ENCODE results near the gene TSSK2.
"Not testable (repeated sequence)": the region's sequence is repeated elsewhere in the genome, so short reads cannot be mapped to it uniquely, and the experiment has no call there.

Gene TSSK2

DNA sequence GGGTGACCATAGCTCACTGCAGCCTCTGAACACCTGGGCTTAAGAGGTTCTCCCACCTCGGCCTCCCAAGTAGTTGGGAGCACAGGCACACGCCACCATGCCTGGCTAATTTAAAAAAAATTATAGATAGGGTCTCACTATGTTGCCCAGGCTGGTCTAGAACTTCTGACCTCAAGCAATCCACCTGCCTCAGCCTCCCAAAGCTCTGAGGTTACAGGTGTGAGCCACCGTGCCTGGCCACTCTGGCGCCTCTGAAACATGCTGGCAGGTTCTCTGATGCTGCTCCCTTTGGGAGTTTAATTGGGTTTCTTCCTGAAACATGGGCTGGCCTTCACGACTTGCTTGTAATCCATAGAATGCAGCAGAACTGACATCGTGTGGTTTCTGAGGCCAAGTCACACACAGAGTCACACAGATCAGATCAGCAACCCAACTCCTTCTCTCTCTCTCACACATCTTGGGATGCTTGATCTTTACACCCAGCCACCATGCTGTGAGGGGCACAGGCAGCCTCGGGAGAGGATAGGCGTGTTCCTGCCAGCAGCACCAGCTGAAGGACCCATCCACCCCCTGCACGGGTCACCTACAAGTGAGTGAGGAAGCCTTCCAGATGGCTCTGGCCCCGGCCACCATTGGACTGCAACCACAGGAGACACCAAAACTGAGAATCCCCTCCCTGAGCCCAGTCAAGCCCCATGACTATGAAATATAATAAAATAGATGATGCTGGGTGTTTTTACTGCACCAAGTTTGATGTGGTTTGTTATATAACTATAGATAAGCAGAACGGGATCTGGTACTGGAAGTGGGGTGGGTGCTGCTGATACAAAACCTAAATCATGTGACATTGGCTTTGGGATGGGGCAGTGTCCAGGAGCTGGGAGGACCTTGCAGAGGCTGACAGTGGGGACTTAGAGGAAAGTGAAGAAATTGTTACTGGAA, 22.1 kb downstream of the TSSK2 start:
- no peaks in the 10 kb centered on the region for H3K9me2 ChIP-seq (ENCODE audit: low read depth, low read length)
- no peaks in the 10 kb centered on the region for H3K36me3 ChIP-seq (ENCODE audit: insufficient read depth, low read length)
- no peaks in the 10 kb centered on the region for H3F3A ChIP-seq (ENCODE audit: insufficient read depth, low read length)
- H3K4me1 ChIP-seq (ENCODE audit: insufficient read depth, low read length, severe bottlenecking) = no peaks in the 10 kb centered on the region
- no peak overlapping the region for H3K27ac ChIP-seq (ENCODE audit: low read depth, low read length, poor library complexity, severe bottlenecking)
- no peak overlapping the region for H3K4me2 ChIP-seq (ENCODE audit: low read length)
- TF ChIP-seq, protein P1, sequence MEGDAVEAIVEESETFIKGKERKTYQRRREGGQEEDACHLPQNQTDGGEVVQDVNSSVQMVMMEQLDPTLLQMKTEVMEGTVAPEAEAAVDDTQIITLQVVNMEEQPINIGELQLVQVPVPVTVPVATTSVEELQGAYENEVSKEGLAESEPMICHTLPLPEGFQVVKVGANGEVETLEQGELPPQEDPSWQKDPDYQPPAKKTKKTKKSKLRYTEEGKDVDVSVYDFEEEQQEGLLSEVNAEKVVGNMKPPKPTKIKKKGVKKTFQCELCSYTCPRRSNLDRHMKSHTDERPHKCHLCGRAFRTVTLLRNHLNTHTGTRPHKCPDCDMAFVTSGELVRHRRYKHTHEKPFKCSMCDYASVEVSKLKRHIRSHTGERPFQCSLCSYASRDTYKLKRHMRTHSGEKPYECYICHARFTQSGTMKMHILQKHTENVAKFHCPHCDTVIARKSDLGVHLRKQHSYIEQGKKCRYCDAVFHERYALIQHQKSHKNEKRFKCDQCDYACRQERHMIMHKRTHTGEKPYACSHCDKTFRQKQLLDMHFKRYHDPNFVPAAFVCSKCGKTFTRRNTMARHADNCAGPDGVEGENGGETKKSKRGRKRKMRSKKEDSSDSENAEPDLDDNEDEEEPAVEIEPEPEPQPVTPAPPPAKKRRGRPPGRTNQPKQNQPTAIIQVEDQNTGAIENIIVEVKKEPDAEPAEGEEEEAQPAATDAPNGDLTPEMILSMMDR (IDR thresholded peaks at IDR 0.05; ENCODE audit: low read length) = no peak
- TF ChIP-seq EZH2 (IDR thresholded peaks at IDR 0.05; ENCODE audit: borderline replicate concordance, low read length) = no peak
- H3K9me3 ChIP-seq (ENCODE audit: low read length) = no peaks in the 10 kb centered on the region
- H3K4me3 ChIP-seq (ENCODE audit: low read depth, low read length, poor library complexity, severe bottlenecking) = no peak overlapping the region
- H3K27me3 ChIP-seq (ENCODE audit: insufficient read depth, low read length) = no peaks in the 10 kb centered on the region; the same call in 1 of the 2 replicates
- H4K20me1 ChIP-seq (ENCODE audit: insufficient read depth, low read length) = no peaks in the 10 kb centered on the region
- no peaks in the 10 kb centered on the region for H3K79me2 ChIP-seq (ENCODE audit: insufficient read depth, low read length)
- no peak overlapping the region for H3K9ac ChIP-seq (ENCODE audit: low read length)
- no peak overlapping the region for H2AFZ ChIP-seq (ENCODE audit: low read length)

DNA sequence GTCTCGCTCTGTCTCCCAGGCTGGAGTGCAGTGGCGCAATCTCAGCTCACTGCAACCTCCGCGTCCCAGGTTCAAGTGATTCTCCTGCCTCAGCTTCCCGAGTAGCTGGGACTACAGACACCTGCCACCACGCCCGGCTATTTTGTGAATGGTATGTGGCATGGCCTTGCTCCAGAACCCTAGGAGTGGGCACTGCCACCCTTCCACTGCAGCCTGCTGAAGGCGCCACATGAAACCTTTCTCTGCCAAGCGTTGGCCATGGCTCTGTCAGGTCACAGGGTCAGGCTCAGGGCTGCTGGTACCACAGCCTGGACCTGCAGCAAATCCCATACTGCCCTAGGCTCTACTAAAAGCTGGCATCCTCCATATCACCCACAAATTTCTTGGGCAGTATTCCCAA, 25.0 kb downstream of the TSSK2 start:
- H3F3A ChIP-seq (ENCODE audit: insufficient read depth, low read length); H3K27me3 ChIP-seq (ENCODE audit: insufficient read depth, low read length); H3K27ac ChIP-seq (ENCODE audit: low read depth, low read length, poor library complexity, severe bottlenecking): not testable (repeated sequence)

DNA sequence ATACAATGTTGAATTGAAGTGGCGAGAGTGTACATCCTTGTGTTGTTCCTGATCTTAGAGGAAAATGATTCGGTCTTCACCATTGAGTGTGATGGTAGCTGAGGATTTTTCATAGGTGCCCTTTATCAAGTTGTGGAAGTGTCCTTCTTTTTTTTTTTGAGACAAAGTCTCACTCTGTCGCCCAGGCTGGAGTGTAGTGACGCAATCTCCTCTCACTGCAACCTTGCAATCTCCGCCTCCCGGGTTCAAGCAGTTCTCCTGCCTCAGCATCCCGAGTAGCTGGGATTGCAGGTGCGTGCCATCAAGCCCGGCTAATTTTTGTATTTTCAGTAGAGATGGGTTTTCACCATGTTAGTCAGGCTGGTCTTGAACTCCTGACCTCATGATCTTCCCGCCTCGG, 27.5 kb downstream of the TSSK2 start:
- H4K20me1 ChIP-seq (ENCODE audit: insufficient read depth, low read length); H3K9me2 ChIP-seq (ENCODE audit: low read depth, low read length); H3K4me2 ChIP-seq (ENCODE audit: low read length); H2AFZ ChIP-seq (ENCODE audit: low read length); H3F3A ChIP-seq (ENCODE audit: insufficient read depth, low read length); H3K9ac ChIP-seq (ENCODE audit: low read length); H3K36me3 ChIP-seq (ENCODE audit: insufficient read depth, low read length); H3K79me2 ChIP-seq (ENCODE audit: insufficient read depth, low read length); H3K27me3 ChIP-seq (ENCODE audit: insufficient read depth, low read length); H3K27ac ChIP-seq (ENCODE audit: low read depth, low read length, poor library complexity, severe bottlenecking); H3K4me1 ChIP-seq (ENCODE audit: insufficient read depth, low read length, severe bottlenecking); H3K4me3 ChIP-seq (ENCODE audit: low read depth, low read length, poor library complexity, severe bottlenecking); H3K9me3 ChIP-seq (ENCODE audit: low read length): not testable (repeated sequence)

More for the DNA sequence above, 25.0 kb downstream of the TSSK2 start:
- not testable (repeated sequence) for H2AFZ ChIP-seq (ENCODE audit: low read length); H3K36me3 ChIP-seq (ENCODE audit: insufficient read depth, low read length); H4K20me1 ChIP-seq (ENCODE audit: insufficient read depth, low read length); H3K9ac ChIP-seq (ENCODE audit: low read length); H3K9me3 ChIP-seq (ENCODE audit: low read length); H3K4me1 ChIP-seq (ENCODE audit: insufficient read depth, low read length, severe bottlenecking); H3K4me3 ChIP-seq (ENCODE audit: low read depth, low read length, poor library complexity, severe bottlenecking); H3K4me2 ChIP-seq (ENCODE audit: low read length); H3K79me2 ChIP-seq (ENCODE audit: insufficient read depth, low read length); H3K9me2 ChIP-seq (ENCODE audit: low read depth, low read length)

DNA sequence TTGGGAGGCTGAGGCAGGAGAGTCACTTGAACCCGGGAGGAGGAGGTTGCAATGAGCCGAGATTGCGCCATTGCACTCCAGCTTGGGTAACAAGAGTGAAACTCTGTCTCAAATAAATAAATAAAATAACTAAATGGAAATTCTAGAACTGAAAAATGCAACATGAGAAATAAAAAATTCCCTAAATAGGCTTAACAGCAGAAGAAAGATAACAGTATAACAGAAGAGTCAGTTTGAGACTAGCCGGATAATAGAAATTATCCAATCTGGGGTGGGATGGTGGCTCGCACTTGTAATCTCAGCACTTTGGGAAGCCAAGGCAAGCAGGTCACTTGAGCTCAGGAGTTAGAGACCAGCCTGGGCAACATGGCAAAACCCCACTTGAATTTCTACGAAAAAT, 33.3 kb downstream of the TSSK2 start:
- TF ChIP-seq, protein P1 (IDR thresholded peaks at IDR 0.05; ENCODE audit: low read length) = no peak
- no peak for TF ChIP-seq EZH2 (IDR thresholded peaks at IDR 0.05; ENCODE audit: borderline replicate concordance, low read length)
- no peaks in the 10 kb centered on the region for H3K79me2 ChIP-seq (ENCODE audit: insufficient read depth, low read length)
- no peak overlapping the region for H2AFZ ChIP-seq (ENCODE audit: low read length)
- no peaks in the 10 kb centered on the region; the same call in 1 of the 2 replicates for H3K36me3 ChIP-seq (ENCODE audit: insufficient read depth, low read length)
- no peaks in the 10 kb centered on the region for H3F3A ChIP-seq (ENCODE audit: insufficient read depth, low read length)
- no peak overlapping the region for H3K4me3 ChIP-seq (ENCODE audit: low read depth, low read length, poor library complexity, severe bottlenecking)
- peaks cover 7% of the 10 kb centered on the region; the same call in 1 of the 2 replicates for H3K27me3 ChIP-seq (ENCODE audit: insufficient read depth, low read length)
- H3K9me2 ChIP-seq (ENCODE audit: low read depth, low read length) = no peaks in the 10 kb centered on the region
- no peak overlapping the region for H3K27ac ChIP-seq (ENCODE audit: low read depth, low read length, poor library complexity, severe bottlenecking)
- no peaks in the 10 kb centered on the region for H4K20me1 ChIP-seq (ENCODE audit: insufficient read depth, low read length)
- H3K9me3 ChIP-seq (ENCODE audit: low read length) = no peaks in the 10 kb centered on the region
- no peaks in the 10 kb centered on the region for H3K4me1 ChIP-seq (ENCODE audit: insufficient read depth, low read length, severe bottlenecking)
- no peak overlapping the region for H3K4me2 ChIP-seq (ENCODE audit: low read length)
- H3K9ac ChIP-seq (ENCODE audit: low read length) = no peak overlapping the region

Measured in OCI-LY1 (cell line).